ENCODE measurements around the gene USP6.
"Not testable (repeated sequence)": the region's sequence is repeated elsewhere in the genome, so short reads cannot be mapped to it uniquely, and the experiment has no call there.

DNA sequence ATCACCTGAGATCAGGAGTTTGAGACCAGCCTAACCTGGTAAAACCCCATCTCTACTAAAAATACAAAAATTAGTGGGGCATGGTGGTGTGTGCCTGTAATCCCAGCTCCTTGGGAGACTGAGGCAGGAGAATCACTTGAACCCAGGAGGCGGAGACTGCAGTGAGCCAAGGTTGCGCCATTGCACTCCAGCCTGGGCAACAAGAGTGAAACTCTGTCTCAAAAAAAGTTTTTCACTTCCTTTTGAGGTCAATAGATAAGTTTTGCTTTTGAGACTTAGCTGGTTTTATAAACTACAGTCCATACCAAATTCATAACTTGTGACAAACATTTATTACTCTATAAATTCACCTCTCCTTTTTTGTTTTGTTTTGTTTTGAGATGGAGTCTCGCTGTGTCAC, 46.0 kb downstream of the USP6 start:
- TF ChIP-seq, protein P1, sequence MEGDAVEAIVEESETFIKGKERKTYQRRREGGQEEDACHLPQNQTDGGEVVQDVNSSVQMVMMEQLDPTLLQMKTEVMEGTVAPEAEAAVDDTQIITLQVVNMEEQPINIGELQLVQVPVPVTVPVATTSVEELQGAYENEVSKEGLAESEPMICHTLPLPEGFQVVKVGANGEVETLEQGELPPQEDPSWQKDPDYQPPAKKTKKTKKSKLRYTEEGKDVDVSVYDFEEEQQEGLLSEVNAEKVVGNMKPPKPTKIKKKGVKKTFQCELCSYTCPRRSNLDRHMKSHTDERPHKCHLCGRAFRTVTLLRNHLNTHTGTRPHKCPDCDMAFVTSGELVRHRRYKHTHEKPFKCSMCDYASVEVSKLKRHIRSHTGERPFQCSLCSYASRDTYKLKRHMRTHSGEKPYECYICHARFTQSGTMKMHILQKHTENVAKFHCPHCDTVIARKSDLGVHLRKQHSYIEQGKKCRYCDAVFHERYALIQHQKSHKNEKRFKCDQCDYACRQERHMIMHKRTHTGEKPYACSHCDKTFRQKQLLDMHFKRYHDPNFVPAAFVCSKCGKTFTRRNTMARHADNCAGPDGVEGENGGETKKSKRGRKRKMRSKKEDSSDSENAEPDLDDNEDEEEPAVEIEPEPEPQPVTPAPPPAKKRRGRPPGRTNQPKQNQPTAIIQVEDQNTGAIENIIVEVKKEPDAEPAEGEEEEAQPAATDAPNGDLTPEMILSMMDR (IDR thresholded peaks at IDR 0.05 in 2 of 3, conservative IDR thresholded peaks at IDR 0.05 in 1 of 3; ENCODE audit: borderline replicate concordance in 1 of 3, insufficient read depth in 1 of 3, low read depth in 2 of 3, low read length in 2 of 3), result not testable (repeated sequence)
- TF ChIP-seq RAD21 (IDR thresholded peaks at IDR 0.05; ENCODE audit: low read depth); POLR2A (IDR thresholded peaks at IDR 0.05; ENCODE audit: borderline replicate concordance, extremely low read depth, insufficient read depth, insufficient read length); SRF (IDR thresholded peaks at IDR 0.05; ENCODE audit: low read depth); POLR2AphosphoS5 (IDR thresholded peaks at IDR 0.05; ENCODE audit: low read depth, low read length); ZFX (IDR thresholded peaks at IDR 0.05); SP1 (IDR thresholded peaks at IDR 0.05; ENCODE audit: low read depth); ZNF274 (IDR thresholded peaks at IDR 0.05; ENCODE audit: low read depth, low read length): not testable (repeated sequence)
- TF ChIP-seq, protein P2, sequence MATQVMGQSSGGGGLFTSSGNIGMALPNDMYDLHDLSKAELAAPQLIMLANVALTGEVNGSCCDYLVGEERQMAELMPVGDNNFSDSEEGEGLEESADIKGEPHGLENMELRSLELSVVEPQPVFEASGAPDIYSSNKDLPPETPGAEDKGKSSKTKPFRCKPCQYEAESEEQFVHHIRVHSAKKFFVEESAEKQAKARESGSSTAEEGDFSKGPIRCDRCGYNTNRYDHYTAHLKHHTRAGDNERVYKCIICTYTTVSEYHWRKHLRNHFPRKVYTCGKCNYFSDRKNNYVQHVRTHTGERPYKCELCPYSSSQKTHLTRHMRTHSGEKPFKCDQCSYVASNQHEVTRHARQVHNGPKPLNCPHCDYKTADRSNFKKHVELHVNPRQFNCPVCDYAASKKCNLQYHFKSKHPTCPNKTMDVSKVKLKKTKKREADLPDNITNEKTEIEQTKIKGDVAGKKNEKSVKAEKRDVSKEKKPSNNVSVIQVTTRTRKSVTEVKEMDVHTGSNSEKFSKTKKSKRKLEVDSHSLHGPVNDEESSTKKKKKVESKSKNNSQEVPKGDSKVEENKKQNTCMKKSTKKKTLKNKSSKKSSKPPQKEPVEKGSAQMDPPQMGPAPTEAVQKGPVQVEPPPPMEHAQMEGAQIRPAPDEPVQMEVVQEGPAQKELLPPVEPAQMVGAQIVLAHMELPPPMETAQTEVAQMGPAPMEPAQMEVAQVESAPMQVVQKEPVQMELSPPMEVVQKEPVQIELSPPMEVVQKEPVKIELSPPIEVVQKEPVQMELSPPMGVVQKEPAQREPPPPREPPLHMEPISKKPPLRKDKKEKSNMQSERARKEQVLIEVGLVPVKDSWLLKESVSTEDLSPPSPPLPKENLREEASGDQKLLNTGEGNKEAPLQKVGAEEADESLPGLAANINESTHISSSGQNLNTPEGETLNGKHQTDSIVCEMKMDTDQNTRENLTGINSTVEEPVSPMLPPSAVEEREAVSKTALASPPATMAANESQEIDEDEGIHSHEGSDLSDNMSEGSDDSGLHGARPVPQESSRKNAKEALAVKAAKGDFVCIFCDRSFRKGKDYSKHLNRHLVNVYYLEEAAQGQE (IDR thresholded peaks at IDR 0.05; ENCODE audit: low read depth), result not testable (repeated sequence)
- TF ChIP-seq, protein P3, sequence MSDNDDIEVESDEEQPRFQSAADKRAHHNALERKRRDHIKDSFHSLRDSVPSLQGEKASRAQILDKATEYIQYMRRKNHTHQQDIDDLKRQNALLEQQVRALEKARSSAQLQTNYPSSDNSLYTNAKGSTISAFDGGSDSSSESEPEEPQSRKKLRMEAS (IDR thresholded peaks at IDR 0.05), result not testable (repeated sequence)
- TF ChIP-seq, protein P4, sequence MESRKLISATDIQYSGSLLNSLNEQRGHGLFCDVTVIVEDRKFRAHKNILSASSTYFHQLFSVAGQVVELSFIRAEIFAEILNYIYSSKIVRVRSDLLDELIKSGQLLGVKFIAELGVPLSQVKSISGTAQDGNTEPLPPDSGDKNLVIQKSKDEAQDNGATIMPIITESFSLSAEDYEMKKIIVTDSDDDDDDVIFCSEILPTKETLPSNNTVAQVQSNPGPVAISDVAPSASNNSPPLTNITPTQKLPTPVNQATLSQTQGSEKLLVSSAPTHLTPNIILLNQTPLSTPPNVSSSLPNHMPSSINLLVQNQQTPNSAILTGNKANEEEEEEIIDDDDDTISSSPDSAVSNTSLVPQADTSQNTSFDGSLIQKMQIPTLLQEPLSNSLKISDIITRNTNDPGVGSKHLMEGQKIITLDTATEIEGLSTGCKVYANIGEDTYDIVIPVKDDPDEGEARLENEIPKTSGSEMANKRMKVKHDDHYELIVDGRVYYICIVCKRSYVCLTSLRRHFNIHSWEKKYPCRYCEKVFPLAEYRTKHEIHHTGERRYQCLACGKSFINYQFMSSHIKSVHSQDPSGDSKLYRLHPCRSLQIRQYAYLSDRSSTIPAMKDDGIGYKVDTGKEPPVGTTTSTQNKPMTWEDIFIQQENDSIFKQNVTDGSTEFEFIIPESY (IDR thresholded peaks at IDR 0.05; ENCODE audit: extremely low read depth, insufficient replicate concordance, low read length), result not testable (repeated sequence)
